Left ventricle myocardium inferior (tissue), 1 donor: ENCODE measurements around the gene CTNNA2. TPM values are rescaled to one million over a fixed set of nuclear protein-coding genes. Genes with fewer than 3 reads are reported as not detected.
"Not testable (repeated sequence)": the region's sequence is repeated elsewhere in the genome, so short reads cannot be mapped to it uniquely, and the experiment has no call there.

Experiments used
- DNase-seq: peaks from one replicate; pipeline ENCODE4 v3.0.0-alpha.2; 2020
- H3K27ac ChIP-seq: fragments of 200-600 bp; replicated peaks from 2 replicates; pipeline ENCODE4 v1.8.0; 2021
- H3K27me3 ChIP-seq: fragments of 200-600 bp; 2 replicates; pipeline ENCODE4 v1.8.0; 2021; ENCODE audit warnings: low read depth
- H3K36me3 ChIP-seq: fragments of 200-600 bp; 2 replicates; pipeline ENCODE4 v1.8.0; 2021
- H3K4me1 ChIP-seq: fragments of 200-600 bp; 2 replicates; pipeline ENCODE4 v1.8.0; 2021
- H3K4me3 ChIP-seq: fragments of 200-600 bp; 2 replicates; pipeline ENCODE4 v1.8.0; 2021; ENCODE audit warnings: mild to moderate bottlenecking, moderate library complexity
- H3K9me3 ChIP-seq: fragments of 200-600 bp; replicated peaks from 2 replicates; pipeline ENCODE4 v1.8.0; 2021
- CTCF ChIP-seq: fragments of 200-600 bp; IDR thresholded peaks from 2 replicates; pipeline ENCODE4 v1.8.0; 2021; ENCODE audit warnings: antibody characterized with exemption, mild to moderate bottlenecking, borderline replicate concordance
- intact Hi-C: fragments of 100-400 bp; cut with micrococcal nuclease; formaldehyde crosslinking; loops from one replicate; pipeline ENCODE4 v1.11.0; 2022
- total RNA-seq: library from RNA; stranded (reverse); fragmentation: NEBNext Ultra II Directional; extraction: Animal tissue kit (Norgen Biotek cat#: 25700); gene quantifications from one replicate; pipeline ENCODE4 v1.2.1, GENCODE V29; 2021
- donor health status: DM: no; HTN: yes; CAD: no; lungs with severe emphysema.

The CTNNA2 gene
- total RNA-seq, 1 donor from 2014 or later: not detected

- no peaks in the 10 kb centered on the region for H3K36me3 ChIP-seq
- DNase-seq: no peak
- intact Hi-C loops: no loop called here
- no peak overlapping the region for H3K4me3 ChIP-seq
- no peak for TF ChIP-seq CTCF
- H3K27ac ChIP-seq: no peak overlapping the region
- H3K27me3 ChIP-seq: no peaks in the 10 kb centered on the region
- peaks cover 8% of the 10 kb centered on the region for H3K9me3 ChIP-seq
- H3K4me1 ChIP-seq: no peaks in the 10 kb centered on the region
Observed at GRCh38 chr2:80136338-80136737, 623.5 kb downstream of the CTNNA2 start.

GRCh38 chr2:80139001-80139400, 626.1 kb downstream of the CTNNA2 start:
- H3K4me3 ChIP-seq: no peak overlapping the region
- H3K27ac ChIP-seq: no peak overlapping the region
- H3K36me3 ChIP-seq: no peaks in the 10 kb centered on the region
- H3K9me3 ChIP-seq: peaks cover 8% of the 10 kb centered on the region
- intact Hi-C loops: no loop called here
- no peaks in the 10 kb centered on the region for H3K27me3 ChIP-seq
- no peaks in the 10 kb centered on the region for H3K4me1 ChIP-seq
- TF ChIP-seq CTCF: no peak
- no peak for DNase-seq

- Histone ChIP-seq H3K36me3 (no peaks in the 10 kb centered on the region), H3K27ac (no peak overlapping the region), H3K27me3 (no peaks in the 10 kb centered on the region), H3K4me3 (no peak overlapping the region), H3K9me3 (peaks cover 4% of the 10 kb centered on the region), H3K4me1 (no peaks in the 10 kb centered on the region)
- intact Hi-C loops: no loop called here
- DNase-seq: no peak
- no peak for TF ChIP-seq CTCF
Observed at GRCh38 chr2:80141007-80141726, 628.3 kb downstream of the CTNNA2 start.

- DNase-seq: no peak
- TF ChIP-seq CTCF: no peak
- H3K27me3 ChIP-seq: no peaks in the 10 kb centered on the region
Observed at GRCh38 chr2:80145499-80145898, 632.6 kb downstream of the CTNNA2 start.

GRCh38 chr2:80146757-80147156, 633.9 kb downstream of the CTNNA2 start:
- H3K4me1 ChIP-seq, H3K27ac ChIP-seq, DNase-seq, intact Hi-C loops, H3K36me3 ChIP-seq, H3K27me3 ChIP-seq, H3K9me3 ChIP-seq, H3K4me3 ChIP-seq: not testable (repeated sequence)

More at GRCh38 chr2:80145499-80145898, 632.6 kb downstream of the CTNNA2 start:
- H3K4me1 ChIP-seq: no peaks in the 10 kb centered on the region
- H3K4me3 ChIP-seq: no peak overlapping the region
- intact Hi-C loops: no loop called here
- no peaks in the 10 kb centered on the region for H3K9me3 ChIP-seq
- H3K36me3 ChIP-seq: no peaks in the 10 kb centered on the region
- H3K27ac ChIP-seq: no peak overlapping the region

GRCh38 chr2:80147690-80148089, 634.8 kb downstream of the CTNNA2 start:
- no peak for TF ChIP-seq CTCF
- no peaks in the 10 kb centered on the region for H3K4me1 ChIP-seq
- H3K4me3 ChIP-seq: no peak overlapping the region
- no peaks in the 10 kb centered on the region for H3K36me3 ChIP-seq
- intact Hi-C loops: no loop called here
- H3K27me3 ChIP-seq: no peaks in the 10 kb centered on the region
- no peaks in the 10 kb centered on the region for H3K9me3 ChIP-seq
- H3K27ac ChIP-seq: no peak overlapping the region
- no peak for DNase-seq
